PFSK-1 (cell line): ENCODE data around the gene PIGL.

Experiments used
- FOXP2 ChIP-seq: optimal IDR thresholded peaks from 2 replicates; pipeline ENCODE3; 2011; ENCODE audit warnings: borderline replicate concordance, control low read depth, inconsistent platforms; ENCODE audit not compliant: insufficient read depth; ENCODE audit errors: extremely low read length, extremely low read depth
- POLR2AphosphoS5 ChIP-seq: IDR thresholded peaks from 2 replicates; pipeline ENCODE4 v1.6.1; 2012; ENCODE audit warnings: low read depth, mild to moderate bottlenecking, control low read depth, low read length, moderate library complexity
- SIN3A ChIP-seq: IDR thresholded peaks from 2 replicates; pipeline ENCODE4 v1.6.1; 2012; ENCODE audit warnings: mild to moderate bottlenecking, low read length, moderate library complexity, borderline replicate concordance; ENCODE audit not compliant: insufficient read depth
- TAF1 ChIP-seq: IDR thresholded peaks from 2 replicates; pipeline ENCODE4 v1.6.1; 2012; ENCODE audit warnings: low read length, control low read depth, borderline replicate concordance; ENCODE audit not compliant: insufficient read depth
- TF ChIP-seq, protein P1 (sequence below), 2 experiments: IDR thresholded peaks; 2 replicates each; pipeline versions ENCODE4 v1.6.1 to v1.8.0; 2011 to 2012; ENCODE audit warnings: low read depth in 2 of 2, low read length in 2 of 2, control low read depth in 1 of 2, inconsistent platforms in 1 of 2, mild to moderate bottlenecking in 1 of 2, moderate library complexity in 1 of 2; ENCODE audit not compliant: insufficient read depth in 1 of 2

PIGL gene

DNA sequence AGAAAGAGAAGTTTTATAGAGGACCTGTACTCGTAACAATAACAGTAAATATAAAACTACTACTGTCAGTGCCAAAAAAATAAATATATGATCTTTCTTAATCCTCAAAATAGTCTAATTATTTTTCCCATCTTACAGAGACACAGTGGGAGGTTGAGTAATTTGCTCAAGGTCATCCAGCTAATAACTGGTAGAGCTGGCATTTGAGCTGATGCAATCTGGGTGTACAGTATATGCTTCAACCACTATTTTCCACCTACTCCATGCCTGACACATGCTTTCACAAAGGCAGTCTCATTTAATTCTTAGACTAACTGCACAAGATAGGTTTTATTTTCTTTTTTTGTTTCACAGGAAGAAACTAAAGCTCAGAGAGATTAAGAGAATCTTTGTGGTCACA is 33.6 kb downstream of the PIGL start:
- no peak for TF ChIP-seq FOXP2
- no peak for TF ChIP-seq TAF1
- TF ChIP-seq POLR2AphosphoS5, result no peak
- no peak for TF ChIP-seq SIN3A
- TF ChIP-seq, protein P1, sequence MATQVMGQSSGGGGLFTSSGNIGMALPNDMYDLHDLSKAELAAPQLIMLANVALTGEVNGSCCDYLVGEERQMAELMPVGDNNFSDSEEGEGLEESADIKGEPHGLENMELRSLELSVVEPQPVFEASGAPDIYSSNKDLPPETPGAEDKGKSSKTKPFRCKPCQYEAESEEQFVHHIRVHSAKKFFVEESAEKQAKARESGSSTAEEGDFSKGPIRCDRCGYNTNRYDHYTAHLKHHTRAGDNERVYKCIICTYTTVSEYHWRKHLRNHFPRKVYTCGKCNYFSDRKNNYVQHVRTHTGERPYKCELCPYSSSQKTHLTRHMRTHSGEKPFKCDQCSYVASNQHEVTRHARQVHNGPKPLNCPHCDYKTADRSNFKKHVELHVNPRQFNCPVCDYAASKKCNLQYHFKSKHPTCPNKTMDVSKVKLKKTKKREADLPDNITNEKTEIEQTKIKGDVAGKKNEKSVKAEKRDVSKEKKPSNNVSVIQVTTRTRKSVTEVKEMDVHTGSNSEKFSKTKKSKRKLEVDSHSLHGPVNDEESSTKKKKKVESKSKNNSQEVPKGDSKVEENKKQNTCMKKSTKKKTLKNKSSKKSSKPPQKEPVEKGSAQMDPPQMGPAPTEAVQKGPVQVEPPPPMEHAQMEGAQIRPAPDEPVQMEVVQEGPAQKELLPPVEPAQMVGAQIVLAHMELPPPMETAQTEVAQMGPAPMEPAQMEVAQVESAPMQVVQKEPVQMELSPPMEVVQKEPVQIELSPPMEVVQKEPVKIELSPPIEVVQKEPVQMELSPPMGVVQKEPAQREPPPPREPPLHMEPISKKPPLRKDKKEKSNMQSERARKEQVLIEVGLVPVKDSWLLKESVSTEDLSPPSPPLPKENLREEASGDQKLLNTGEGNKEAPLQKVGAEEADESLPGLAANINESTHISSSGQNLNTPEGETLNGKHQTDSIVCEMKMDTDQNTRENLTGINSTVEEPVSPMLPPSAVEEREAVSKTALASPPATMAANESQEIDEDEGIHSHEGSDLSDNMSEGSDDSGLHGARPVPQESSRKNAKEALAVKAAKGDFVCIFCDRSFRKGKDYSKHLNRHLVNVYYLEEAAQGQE (IDR thresholded peaks at IDR 0.05; ENCODE audit: insufficient read depth in 1 of 2, low read depth in 2 of 2, low read length in 2 of 2), result no peak

DNA sequence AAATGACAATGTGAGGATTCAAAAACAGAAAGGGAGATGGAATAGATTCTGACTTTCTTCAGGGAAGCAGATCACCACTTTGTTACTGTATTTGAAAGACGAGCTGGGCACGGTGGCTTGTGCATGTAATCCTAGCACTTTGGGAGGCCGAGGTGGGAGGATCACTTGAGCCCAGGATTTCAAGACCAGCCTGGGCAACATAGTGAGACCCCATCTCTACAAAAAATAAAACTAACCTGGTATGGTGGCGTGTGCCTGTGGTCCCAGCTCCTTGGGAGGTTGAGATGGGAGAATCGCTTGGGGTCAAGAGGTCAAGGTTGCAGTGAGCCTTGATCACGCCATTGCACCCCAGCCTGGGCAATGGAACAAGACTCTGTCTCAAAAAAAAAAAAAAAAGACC is 34.0 kb downstream of the PIGL start:
- TF ChIP-seq SIN3A, result no peak
- no peak for TF ChIP-seq POLR2AphosphoS5
- TF ChIP-seq, protein P1 (IDR thresholded peaks at IDR 0.05; ENCODE audit: insufficient read depth in 1 of 2, low read depth in 2 of 2, low read length in 2 of 2), result no peak
- TF ChIP-seq FOXP2, result no peak
- TF ChIP-seq TAF1, result no peak

DNA sequence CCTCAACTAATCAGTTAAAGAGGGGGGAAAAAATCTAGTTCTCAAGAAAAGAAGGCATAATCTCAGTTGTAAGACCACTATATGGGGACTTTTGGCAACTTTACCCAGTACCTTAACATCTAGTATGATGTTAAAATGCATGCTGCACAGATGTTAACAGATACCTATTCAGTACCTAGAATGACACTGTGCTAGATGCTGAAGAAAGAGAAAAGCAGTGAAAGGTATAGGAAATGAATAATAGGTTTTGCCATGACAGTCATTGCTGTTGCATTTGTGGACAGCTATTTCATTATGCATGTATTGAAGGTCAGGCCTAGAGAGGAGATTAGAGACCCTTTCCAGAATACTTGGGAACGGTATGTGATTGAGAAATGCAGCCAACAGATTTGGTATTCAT is 34.5 kb downstream of the PIGL start:
- TF ChIP-seq FOXP2 (no peak), TAF1 (no peak), POLR2AphosphoS5 (no peak), SIN3A (no peak)
- TF ChIP-seq, protein P1 (IDR thresholded peaks at IDR 0.05; ENCODE audit: insufficient read depth in 1 of 2, low read depth in 2 of 2, low read length in 2 of 2), result no peak

DNA sequence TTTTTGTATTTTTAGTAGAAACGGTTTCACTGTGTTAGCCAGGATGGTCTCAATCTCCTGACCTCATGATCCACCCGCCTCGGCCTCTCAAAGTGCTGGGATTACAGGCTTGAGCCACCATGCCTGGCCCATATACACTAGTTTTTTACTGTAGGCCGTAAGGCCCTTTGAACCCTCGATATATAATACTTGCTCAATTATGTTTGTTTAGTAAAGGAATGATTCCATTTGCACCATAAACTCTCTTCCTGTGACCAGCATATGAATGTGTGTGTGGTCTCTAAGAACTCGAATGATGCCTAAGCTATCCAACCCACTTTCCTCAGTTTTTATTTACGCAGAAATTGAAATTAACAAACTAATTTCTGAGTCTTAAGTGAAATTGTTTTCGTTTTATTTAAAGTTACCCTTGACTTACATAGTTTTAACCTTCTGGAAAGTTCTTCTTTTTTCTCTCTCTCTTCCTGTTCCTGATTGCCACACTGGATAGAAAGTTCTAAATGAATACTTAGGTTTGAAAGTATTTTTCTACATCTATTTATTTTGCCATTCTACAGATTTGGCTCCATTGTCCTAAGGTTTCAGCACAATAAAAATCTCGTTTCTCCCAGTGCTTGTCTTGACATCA is 37.9 kb downstream of the PIGL start:
- no peak for TF ChIP-seq SIN3A
- TF ChIP-seq TAF1, result no peak
- TF ChIP-seq, protein P1 (IDR thresholded peaks at IDR 0.05; ENCODE audit: insufficient read depth in 1 of 2, low read depth in 2 of 2, low read length in 2 of 2), result no peak
- no peak for TF ChIP-seq FOXP2
- TF ChIP-seq POLR2AphosphoS5, result no peak

DNA sequence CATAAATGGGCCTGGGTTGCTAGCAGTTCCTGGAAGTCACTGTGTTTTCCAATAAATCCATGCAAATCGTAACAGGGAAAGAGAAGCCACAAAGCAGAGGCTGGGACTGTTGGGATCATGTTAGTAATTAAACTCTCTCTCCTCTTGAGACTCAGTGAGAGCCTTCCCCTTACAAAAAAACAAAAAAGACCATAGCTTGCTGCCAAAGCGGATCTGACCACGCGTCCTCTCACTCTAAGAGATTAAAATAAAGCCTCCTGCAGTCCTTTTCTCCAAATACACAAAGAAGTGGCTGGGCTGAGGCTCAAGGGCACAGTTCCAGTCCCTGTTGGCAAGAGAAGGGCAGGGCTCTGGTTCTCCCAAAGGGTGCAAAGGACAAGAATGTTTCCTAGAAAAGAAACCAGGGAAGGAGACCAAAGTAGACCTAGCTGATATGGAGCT is 38.5 kb downstream of the PIGL start:
- TF ChIP-seq SIN3A, result no peak
- no peak for TF ChIP-seq TAF1
- no peak for TF ChIP-seq FOXP2
- TF ChIP-seq, protein P1 (IDR thresholded peaks at IDR 0.05; ENCODE audit: insufficient read depth in 1 of 2, low read depth in 2 of 2, low read length in 2 of 2), result no peak
- no peak for TF ChIP-seq POLR2AphosphoS5
